CD4-positive, alpha-beta T cell treated with Interleukin-17A for 4 hours (primary cell): ENCODE measurements around the gene FADS6.

Experiments
- DNase-seq: peaks from one replicate; pipeline ENCODE4 v3.0.0-alpha.2; 2020; ENCODE audit warnings: mixed read lengths

The FADS6 gene

GRCh38 chr17:74851612-74852236, 41.7 kb downstream of the FADS6 start:
- no peak for DNase-seq

GRCh38 chr17:74850914-74851313, 42.5 kb downstream of the FADS6 start:
- no peak for DNase-seq

- DNase-seq, result no peak
Measured at GRCh38 chr17:74850310-74850709, 43.1 kb downstream of the FADS6 start.

GRCh38 chr17:74848656-74849399, 44.6 kb downstream of the FADS6 start:
- DNase-seq, result no peak

GRCh38 chr17:74846621-74847020, 46.8 kb downstream of the FADS6 start:
- DNase-seq, result no peak

GRCh38 chr17:74843352-74843627, 50.1 kb downstream of the FADS6 start:
- no peak for DNase-seq

GRCh38 chr17:74842599-74843351, 50.7 kb downstream of the FADS6 start:
- peak; percentile 34 for DNase-seq

GRCh38 chr17:74842146-74842598, 51.3 kb downstream of the FADS6 start:
- no peak for DNase-seq

- no peak for DNase-seq
Measured at GRCh38 chr17:74840989-74841666, 52.3 kb downstream of the FADS6 start.

- no peak for DNase-seq
Measured at GRCh38 chr17:74839990-74840852, 53.2 kb downstream of the FADS6 start.

- no peak for DNase-seq
Measured at GRCh38 chr17:74838274-74838673, 55.2 kb downstream of the FADS6 start.

- DNase-seq, result no peak
Measured at GRCh38 chr17:74836691-74837467, 56.6 kb downstream of the FADS6 start.

GRCh38 chr17:74836191-74836590, 57.2 kb downstream of the FADS6 start:
- DNase-seq, result no peak

- no peak for DNase-seq
Measured at GRCh38 chr17:74833501-74834377, 59.7 kb downstream of the FADS6 start.

GRCh38 chr17:74832421-74832820, 61.0 kb downstream of the FADS6 start:
- DNase-seq, result no peak

- no peak for DNase-seq
Measured at GRCh38 chr17:74831444-74832146, 61.8 kb downstream of the FADS6 start.

GRCh38 chr17:74830861-74831260, 62.6 kb downstream of the FADS6 start:
- no peak for DNase-seq

GRCh38 chr17:74827800-74828199, 65.6 kb downstream of the FADS6 start:
- DNase-seq, result no peak
